GM21526 (cell line): Measurements from ENCODE around the gene OR4F6.

Experiments used
- ATAC-seq: cut with Tn5 transposase; IDR thresholded peaks from one replicate; pipeline ENCODE4 v1.9.1; 2021; ENCODE audit warnings: moderate library complexity; ENCODE audit not compliant: unreplicated experiment, low FRiP score

Gene OR4F6

DNA sequence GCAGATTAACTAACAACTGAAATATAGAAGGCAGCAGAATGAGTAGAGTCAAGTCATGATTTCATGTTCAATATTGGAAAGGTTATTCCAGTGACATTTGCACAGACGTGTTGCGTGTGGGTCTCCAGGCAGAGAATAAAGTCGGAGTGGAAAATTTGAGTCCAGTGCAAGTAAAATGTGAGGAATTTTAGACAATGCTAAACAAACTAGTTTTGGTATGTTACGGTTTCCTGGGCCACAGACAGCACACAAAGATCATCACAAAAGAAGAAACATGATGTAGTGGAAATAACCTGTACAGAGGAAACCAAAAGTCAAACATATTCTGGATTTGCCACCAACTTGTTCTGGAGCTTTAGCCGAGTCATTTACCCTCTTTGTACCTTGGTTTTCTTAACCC, 367 bp downstream of the OR4F6 start:
- ATAC-seq: no peak

DNA sequence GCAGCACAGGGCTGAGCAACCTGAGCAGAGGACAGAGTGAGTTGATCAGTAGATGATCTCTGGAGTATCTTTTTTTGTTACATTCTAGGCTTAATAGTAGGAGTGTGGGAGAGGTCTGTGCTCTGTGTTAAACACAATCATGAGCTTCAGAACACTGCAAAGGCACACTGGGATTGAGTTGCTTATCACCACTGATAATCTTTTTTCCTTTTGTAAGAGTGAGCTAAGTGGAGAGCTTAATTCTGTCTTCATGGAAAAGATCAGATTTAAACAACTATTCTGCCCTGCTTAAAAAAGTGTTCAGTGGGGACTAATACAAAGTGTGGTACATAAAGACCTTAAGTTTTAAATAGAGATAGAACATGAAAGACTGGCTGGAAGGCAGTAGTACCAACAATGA, 1.1 kb downstream of the OR4F6 start:
- ATAC-seq: no peak

DNA sequence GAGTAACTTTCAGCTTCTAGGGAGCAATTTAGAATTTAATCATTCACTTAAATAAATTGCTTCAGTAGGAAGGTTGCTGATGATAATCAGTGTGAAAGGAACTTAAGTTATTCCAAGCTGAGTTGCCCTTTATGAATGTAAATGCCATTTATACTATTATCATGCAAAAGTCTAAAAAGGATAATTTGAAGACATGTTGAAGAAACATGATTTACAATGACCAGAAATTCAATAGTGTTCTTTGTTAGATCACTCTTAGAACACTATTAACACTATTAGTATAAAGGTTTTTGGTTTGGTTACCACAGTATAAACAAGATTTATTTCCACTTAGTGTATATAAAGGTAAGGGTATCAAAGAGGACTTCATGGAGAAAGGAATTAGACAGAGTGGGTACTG, 1.6 kb downstream of the OR4F6 start:
- no peak for ATAC-seq

DNA sequence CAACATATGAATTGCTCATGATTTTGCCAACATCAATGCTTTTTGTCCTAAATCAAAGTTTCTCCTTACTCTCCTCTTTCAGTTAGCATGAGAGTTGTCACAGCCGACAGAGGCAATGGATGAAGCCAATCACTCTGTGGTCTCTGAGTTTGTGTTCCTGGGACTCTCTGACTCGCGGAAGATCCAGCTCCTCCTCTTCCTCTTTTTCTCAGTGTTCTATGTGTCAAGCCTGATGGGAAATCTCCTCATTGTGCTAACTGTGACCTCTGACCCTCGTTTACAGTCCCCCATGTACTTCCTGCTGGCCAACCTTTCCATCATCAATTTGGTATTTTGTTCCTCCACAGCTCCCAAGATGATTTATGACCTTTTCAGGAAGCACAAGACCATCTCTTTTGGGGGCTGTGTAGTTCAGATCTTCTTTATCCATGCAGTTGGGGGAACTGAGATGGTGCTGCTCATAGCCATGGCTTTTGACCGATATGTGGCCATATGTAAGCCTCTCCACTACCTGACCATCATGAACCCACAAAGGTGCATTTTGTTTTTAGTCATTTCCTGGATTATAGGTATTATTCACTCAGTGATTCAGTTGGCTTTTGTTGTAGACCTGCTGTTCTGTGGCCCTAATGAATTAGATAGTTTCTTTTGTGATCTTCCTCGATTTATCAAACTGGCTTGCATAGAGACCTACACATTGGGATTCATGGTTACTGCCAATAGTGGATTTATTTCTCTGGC, 2.5 kb downstream of the OR4F6 start:
- no peak for ATAC-seq

DNA sequence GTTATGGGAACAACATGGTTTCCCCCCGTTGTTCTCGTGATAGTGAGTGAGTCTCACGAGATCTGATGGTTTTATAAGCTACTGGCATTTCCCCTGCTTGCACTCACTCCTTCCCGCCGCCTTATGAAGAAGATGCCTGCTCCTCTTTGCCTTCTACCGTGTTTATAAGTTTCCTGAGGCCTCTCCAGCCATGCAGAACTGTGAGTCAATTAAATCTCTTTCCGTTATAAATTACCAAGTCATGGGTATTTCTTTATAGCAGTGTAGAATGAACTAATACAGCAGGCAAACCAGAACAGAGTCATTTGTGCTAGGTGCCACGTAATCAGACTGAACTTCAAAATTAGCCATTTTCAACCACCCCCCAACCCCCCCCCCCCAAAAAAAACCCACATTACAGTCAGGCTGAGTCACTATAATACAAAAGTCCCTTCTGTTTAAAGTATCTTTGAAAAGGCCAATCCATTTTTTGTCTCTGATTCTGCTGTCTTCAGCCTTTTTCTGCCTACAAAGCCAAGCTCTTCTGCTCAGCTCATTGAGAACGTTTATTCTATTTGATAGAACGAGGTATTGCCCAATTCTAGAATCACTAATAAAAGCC, 4.1 kb downstream of the OR4F6 start:
- ATAC-seq: no peak

DNA sequence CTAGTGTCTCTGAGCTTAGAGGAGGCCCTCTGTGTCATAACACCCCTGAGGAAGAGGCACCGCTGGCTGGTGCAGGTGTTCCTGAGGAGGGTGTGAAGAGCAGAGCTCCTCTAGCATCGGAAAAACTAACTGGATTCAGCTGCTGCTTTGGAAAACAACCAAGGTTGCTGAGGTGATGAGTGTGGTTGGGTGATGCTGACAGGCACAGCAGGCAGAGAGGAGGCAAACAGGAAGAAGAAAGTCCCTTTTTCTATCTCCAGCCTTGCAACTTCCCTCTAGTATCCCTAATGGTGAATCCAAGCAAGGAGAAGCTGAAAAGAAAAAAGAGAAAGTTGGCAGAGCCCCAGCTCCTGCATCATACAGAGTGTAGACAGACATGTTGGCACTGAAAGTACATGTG, 4.9 kb downstream of the OR4F6 start:
- ATAC-seq: no peak

DNA sequence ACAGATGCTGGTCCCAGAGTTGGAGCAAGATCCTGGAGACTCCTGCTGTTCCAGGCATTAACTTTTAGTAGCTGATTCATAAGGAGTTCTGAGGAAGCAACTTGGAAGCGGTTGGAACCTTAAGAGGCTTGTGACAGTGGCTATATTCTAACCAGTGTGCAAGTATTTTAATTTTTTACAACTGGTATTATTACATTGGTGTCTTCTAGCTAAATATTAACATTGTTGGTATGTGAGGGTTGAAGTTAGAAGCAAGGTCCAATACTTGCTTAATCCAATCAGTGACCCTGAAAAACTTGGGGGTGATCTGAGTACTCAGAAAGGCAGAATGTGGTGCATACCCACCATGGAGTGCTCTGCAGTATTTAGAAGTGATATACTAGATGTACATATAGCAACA, 7.1 kb downstream of the OR4F6 start:
- ATAC-seq: no peak

DNA sequence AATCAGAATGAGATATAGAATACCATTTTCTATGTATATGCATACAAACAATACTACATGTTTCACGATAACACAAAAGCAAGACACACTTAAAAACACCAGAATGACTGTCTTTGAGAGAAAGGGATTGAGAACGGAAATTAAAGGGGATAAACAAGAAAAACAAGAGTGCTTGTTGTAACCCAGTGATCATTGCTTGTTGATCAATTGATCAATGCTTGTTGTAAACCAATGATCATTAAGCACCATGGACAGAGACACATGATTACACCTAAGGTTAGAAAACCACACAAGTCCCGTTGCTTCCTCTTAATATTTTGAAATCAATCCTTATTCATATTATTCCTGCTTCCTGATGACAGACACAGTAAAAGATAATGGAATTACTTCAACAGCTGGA, 7.6 kb downstream of the OR4F6 start:
- no peak for ATAC-seq

DNA sequence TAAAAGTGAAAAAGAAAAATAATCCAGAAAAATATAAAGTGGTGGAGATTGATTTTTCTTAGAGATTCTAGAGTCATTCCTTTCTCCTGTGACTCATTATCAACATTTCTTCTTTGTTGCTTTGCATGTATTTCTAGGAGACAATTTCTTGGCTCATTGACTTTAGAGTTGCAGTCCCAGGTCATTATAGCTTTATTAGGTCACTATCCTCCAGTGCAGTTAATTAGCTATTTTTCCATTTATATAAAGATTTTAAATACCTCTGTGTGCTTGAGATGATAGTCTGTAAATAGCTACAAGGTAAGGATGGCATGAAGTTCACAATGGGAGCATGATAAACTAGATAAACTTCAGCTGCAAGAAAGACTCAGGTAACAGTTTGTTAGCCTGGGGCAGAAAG, 8.6 kb downstream of the OR4F6 start, which contains the start of gene OR4F15:
Gene OR4F15, plus strand, starts transcription at position 301 of the 400 bp plus-strand sequence. CDS start 5,985 bp downstream, outside the sequence.
- no peak for ATAC-seq

DNA sequence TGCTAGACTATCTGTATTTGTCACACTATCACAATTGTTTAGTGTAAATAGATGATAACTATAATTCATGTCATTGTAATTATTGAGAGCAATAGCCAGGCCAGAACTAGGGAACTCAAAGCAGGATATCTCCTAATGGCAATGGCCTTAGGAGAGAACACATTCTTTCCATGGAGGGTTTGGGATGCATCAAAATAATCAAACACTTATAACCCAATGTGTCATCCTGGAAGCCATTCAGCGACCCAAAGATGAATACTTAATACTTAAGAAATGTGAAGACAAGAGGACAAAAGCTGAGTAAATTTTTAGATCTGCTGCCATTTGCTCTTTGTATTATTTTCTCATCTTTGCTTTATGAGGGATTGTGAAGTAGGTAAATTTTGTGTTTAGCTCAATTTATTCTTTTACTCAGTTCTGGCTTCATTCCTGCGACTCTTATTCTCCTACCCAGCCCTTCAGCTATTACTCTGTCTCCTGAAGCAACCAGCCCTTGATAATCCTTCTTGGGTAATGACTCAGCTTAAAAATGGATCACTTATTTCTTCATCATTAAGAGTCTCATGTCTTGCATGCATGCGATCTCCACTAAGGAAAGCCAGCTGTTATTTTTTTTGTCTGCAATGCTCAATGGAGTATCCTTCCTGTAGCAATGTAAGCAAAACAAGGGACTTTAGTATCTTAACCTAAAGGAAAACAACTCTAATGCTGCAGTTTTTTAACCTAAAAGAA, 10.7 kb downstream of the OR4F6 start:
- ATAC-seq: no peak

DNA sequence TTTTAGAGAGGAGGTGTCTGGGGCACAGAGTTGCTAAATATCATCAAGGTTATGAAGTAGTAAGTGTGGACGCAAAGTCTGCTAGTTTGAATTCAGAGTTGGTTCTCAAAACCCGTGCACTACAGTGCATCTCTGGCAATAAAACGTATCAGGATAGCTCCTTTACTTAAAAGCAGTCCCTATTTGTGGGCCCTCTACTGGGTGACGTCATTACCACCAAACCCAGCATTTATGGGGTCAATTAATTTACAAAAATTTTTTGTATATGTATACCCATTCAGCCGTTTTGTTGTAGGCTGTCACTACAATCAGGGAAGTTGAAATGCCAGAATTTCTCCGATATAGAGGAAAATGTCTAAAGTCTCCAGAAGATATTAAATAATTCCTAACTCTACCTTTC, 17.5 kb downstream of the OR4F6 start:
- ATAC-seq: no peak

DNA sequence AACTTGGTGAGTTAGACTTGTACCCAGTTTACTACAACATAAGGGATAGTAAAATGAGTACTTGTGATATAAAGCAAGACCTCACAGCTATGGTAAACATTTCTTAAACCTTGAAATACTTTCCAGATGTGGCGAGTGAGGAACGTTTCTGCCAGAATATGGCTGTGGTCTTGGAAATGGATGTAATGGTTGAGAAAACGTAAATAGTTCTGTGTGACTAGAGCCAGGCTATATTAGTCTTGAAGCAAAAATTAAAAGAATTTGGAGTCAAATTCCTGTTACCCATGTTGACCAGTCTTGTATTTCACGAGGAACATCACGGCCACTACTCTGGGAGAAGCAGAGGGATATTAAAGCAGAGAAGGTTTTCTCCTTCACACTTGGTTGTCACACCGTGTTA, 23.9 kb downstream of the OR4F6 start:
- ATAC-seq: no peak

DNA sequence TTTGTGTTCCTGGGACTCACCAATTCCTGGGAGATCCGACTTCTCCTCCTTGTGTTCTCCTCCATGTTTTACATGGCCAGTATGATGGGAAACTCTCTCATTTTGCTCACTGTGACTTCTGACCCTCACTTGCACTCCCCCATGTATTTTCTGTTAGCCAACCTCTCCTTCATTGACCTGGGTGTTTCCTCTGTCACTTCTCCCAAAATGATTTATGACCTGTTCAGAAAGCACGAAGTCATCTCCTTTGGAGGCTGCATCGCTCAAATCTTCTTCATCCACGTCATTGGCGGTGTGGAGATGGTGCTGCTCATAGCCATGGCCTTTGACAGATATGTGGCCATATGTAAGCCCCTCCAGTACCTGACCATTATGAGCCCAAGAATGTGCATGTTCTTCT, 25.5 kb downstream of the OR4F6 start:
- no peak for ATAC-seq

DNA sequence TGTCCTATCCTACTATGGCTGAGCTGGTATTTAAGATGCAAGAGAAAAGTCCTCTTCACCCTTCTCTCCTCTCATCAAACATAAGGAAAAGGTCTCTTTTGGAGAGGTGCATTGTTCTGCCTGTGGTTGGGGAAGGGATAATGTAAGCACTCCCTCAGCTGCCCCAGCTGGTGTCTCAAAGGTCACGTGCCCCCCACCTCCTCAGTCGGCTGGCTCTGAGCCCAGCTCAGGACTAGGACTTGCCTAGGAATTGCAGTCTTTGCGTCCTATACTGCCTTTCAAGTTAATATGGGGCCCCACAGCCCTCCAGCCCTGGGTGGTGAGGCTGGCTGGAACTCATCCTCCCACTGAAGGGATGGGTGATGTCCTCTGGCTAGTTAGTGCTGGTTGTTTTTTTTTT, 38.3 kb downstream of the OR4F6 start:
- ATAC-seq: no peak

DNA sequence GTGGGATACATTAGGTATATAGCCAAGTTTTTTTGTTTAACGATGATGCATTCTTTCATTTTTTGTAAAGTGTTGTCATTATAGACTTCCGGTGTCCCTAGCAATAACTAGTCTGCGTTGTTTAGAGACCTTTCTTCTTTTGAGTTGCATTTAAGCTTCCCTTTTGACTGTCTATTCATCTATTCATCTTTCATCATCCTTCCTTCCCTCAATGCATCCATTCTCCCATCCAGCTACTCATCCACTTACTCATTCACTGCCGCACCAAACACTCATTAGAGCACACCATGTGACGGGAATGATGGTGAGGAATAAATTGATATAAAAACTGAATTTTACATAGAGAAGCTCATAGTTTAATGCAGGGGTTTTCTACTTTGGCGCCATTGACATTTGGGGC, 41.6 kb downstream of the OR4F6 start:
- no peak for ATAC-seq

DNA sequence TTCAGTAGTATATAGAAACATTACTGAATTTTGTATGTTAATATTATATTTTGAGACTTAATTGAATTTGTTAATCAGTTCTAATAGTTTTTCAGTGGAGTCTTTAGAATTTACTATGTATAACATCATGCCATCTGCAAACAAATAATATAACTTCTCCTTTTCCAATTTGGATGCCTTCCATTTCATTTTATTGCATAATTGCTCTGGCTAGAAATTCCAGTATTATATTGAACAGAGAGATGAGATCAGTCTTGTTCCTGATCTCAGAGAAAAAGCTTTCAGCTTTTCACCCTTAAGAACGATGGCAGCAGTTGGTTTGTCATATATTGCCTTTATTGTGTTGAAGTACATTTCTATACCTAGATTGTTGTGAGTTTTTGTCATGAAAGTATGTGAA, 49.0 kb downstream of the OR4F6 start:
- no peak for ATAC-seq
